ENCODE measurements around the gene MBOAT7.

MBOAT7 gene

GRCh38 chr19:54124393-54124792, 65.0 kb downstream of the MBOAT7 start:
- TF ChIP-seq, protein P1, sequence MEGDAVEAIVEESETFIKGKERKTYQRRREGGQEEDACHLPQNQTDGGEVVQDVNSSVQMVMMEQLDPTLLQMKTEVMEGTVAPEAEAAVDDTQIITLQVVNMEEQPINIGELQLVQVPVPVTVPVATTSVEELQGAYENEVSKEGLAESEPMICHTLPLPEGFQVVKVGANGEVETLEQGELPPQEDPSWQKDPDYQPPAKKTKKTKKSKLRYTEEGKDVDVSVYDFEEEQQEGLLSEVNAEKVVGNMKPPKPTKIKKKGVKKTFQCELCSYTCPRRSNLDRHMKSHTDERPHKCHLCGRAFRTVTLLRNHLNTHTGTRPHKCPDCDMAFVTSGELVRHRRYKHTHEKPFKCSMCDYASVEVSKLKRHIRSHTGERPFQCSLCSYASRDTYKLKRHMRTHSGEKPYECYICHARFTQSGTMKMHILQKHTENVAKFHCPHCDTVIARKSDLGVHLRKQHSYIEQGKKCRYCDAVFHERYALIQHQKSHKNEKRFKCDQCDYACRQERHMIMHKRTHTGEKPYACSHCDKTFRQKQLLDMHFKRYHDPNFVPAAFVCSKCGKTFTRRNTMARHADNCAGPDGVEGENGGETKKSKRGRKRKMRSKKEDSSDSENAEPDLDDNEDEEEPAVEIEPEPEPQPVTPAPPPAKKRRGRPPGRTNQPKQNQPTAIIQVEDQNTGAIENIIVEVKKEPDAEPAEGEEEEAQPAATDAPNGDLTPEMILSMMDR (conservative IDR thresholded peaks at IDR 0.05), result no peak

GRCh38 chr19:54123682-54124081, 65.7 kb downstream of the MBOAT7 start:
- H3K27ac ChIP-seq, result no peak overlapping the region
- TF ChIP-seq, protein P1 (conservative IDR thresholded peaks at IDR 0.05), result no peak
- no peak for TF ChIP-seq ZFX (IDR thresholded peaks at IDR 0.05)

More at GRCh38 chr19:54124393-54124792, 65.0 kb downstream of the MBOAT7 start:
- no peak overlapping the region for H3K27ac ChIP-seq
